DLD1 (cell line): ENCODE measurements around the gene CCDC27.

Experiments used
- in situ Hi-C: cut with HindIII; loops from 2 replicates; pipeline ENCODE4 v1.10.0; 2017; ENCODE audit warnings: low sequenced_read_pairs

Gene CCDC27

GRCh38 chr1:3750741-3751140, 1.5 kb upstream of the CCDC27 start:
- in situ Hi-C loops, result loop anchor here (25.0 kb wide), 1 partner anchor 113 kb away; the partner anchor contains the start of gene TPRG1L

GRCh38 chr1:3753656-3754454, 1.6 kb downstream of the CCDC27 start:
- in situ Hi-C loops, result loop anchor here (25.0 kb wide), 1 partner anchor 117 kb away; the partner anchor contains the start of gene TPRG1L

GRCh38 chr1:3756394-3756793, 4.1 kb downstream of the CCDC27 start:
- in situ Hi-C loops, result loop anchor here (25.0 kb wide), 1 partner anchor 119 kb away; the partner anchor contains the start of gene TPRG1L

- in situ Hi-C loops, result loop anchor here (25.0 kb wide), 1 partner anchor 122 kb away; the partner anchor contains the start of gene TPRG1L
Observed at GRCh38 chr1:3759164-3759563, 6.9 kb downstream of the CCDC27 start.

- in situ Hi-C loops, result loop anchor here (25.0 kb wide), 1 partner anchor 122 kb away; the partner anchor contains the start of gene TPRG1L
Observed at GRCh38 chr1:3759796-3760195, 7.5 kb downstream of the CCDC27 start.

GRCh38 chr1:3761296-3762010, 9.2 kb downstream of the CCDC27 start:
- in situ Hi-C loops, result loop anchor here (25.0 kb wide), 1 partner anchor 124 kb away; the partner anchor contains the start of gene TPRG1L

GRCh38 chr1:3762151-3762872, 10.1 kb downstream of the CCDC27 start:
- in situ Hi-C loops, result loop anchor here (25.0 kb wide), 1 partner anchor 125 kb away; the partner anchor contains the start of gene TPRG1L

GRCh38 chr1:3762873-3763228, 10.6 kb downstream of the CCDC27 start:
- in situ Hi-C loops, result loop anchor here (25.0 kb wide), 1 partner anchor 126 kb away; the partner anchor contains the start of gene TPRG1L

GRCh38 chr1:3763351-3764125, 11.3 kb downstream of the CCDC27 start:
- in situ Hi-C loops, result loop anchor here (25.0 kb wide), 1 partner anchor 126 kb away; the partner anchor contains the start of gene TPRG1L

GRCh38 chr1:3767328-3767925, 15.2 kb downstream of the CCDC27 start:
- in situ Hi-C loops, result loop anchor here (25.0 kb wide), 1 partner anchor 130 kb away; the partner anchor contains the start of gene TPRG1L

GRCh38 chr1:3768811-3769390, 16.7 kb downstream of the CCDC27 start:
- in situ Hi-C loops, result loop anchor here (25.0 kb wide), 1 partner anchor 132 kb away; the partner anchor contains the start of gene TPRG1L

- in situ Hi-C loops, result loop anchor here (25.0 kb wide), 1 partner anchor 133 kb away; the partner anchor contains the start of gene TPRG1L
Observed at GRCh38 chr1:3770047-3770765, 18.0 kb downstream of the CCDC27 start.

GRCh38 chr1:3771108-3772026, 19.1 kb downstream of the CCDC27 start:
- in situ Hi-C loops, result loop anchor here (25.0 kb wide), 1 partner anchor 134 kb away; the partner anchor contains the start of gene TPRG1L

GRCh38 chr1:3772027-3772714, 19.9 kb downstream of the CCDC27 start:
- in situ Hi-C loops, result loop anchor here (25.0 kb wide), 1 partner anchor 135 kb away; the partner anchor contains the start of gene TPRG1L

- in situ Hi-C loops, result loop anchor here (25.0 kb wide), 1 partner anchor 136 kb away; the partner anchor contains the start of gene TPRG1L
Observed at GRCh38 chr1:3772715-3773571, 20.7 kb downstream of the CCDC27 start, which contains the start of gene SMIM1. TSS of gene SMIM1 (plus strand) at chr1:3772749. CDS start at chr1:3775374, 2,625 bp downstream.
